ENCODE data around the gene SOX18. TPM values are rescaled to one million over a fixed set of nuclear protein-coding genes. Genes with fewer than 3 reads are reported as not detected.

SOX18 gene
- polyA plus RNA-seq, 1 donor: 5.3 TPM

GRCh38 chr20:64027981-64028685 is 21.3 kb downstream of the SOX18 start:
- peaks cover 74% of the 10 kb centered on the region for H3K36me3 ChIP-seq (ENCODE audit: control insufficient read depth, insufficient read depth, low read length)
- peaks cover 2% of the 10 kb centered on the region for H3K9me3 ChIP-seq (ENCODE audit: control insufficient read depth, low read depth, low read length)
- DNase-seq: no peak
- peaks cover 34% of the 10 kb centered on the region for H3K4me1 ChIP-seq (ENCODE audit: control insufficient read depth, insufficient read depth, low read length)
- WGBS (ENCODE audit: insufficient coverage, low lambda C conversion rate): no CpG with 5 or more reads among the region's 24 CpGs
- no peak overlapping the region for H3K4me3 ChIP-seq (ENCODE audit: low read length)
- no peak overlapping the region for H3K27ac ChIP-seq (ENCODE audit: low read length)
- H3K27me3 ChIP-seq (ENCODE audit: control insufficient read depth, insufficient read depth, low read length): peaks cover 11% of the 10 kb centered on the region

- H3K9me3 ChIP-seq (ENCODE audit: control insufficient read depth, low read depth, low read length): peaks cover 2% of the 10 kb centered on the region
- no peak for DNase-seq
- peaks cover 3% of the 10 kb centered on the region for H3K27me3 ChIP-seq (ENCODE audit: control insufficient read depth, insufficient read depth, low read length)
- H3K4me1 ChIP-seq (ENCODE audit: control insufficient read depth, insufficient read depth, low read length): peaks cover 35% of the 10 kb centered on the region
- WGBS (ENCODE audit: insufficient coverage, low lambda C conversion rate): no CpG with 5 or more reads among the region's 29 CpGs
- H3K27ac ChIP-seq (ENCODE audit: low read length): no peak overlapping the region
- H3K4me3 ChIP-seq (ENCODE audit: low read length): no peak overlapping the region
- H3K36me3 ChIP-seq (ENCODE audit: control insufficient read depth, insufficient read depth, low read length): peaks cover 79% of the 10 kb centered on the region
Measured at GRCh38 chr20:64025826-64026412, 23.5 kb downstream of the SOX18 start.

GRCh38 chr20:64025101-64025825 is 24.2 kb downstream of the SOX18 start:
- Histone ChIP-seq H3K27me3 (ENCODE audit: control insufficient read depth, insufficient read depth, low read length) (peaks cover 3% of the 10 kb centered on the region), H3K36me3 (ENCODE audit: control insufficient read depth, insufficient read depth, low read length) (peaks cover 81% of the 10 kb centered on the region), H3K4me1 (ENCODE audit: control insufficient read depth, insufficient read depth, low read length) (peaks cover 28% of the 10 kb centered on the region), H3K9me3 (ENCODE audit: control insufficient read depth, low read depth, low read length) (peaks cover 2% of the 10 kb centered on the region), H3K27ac (ENCODE audit: low read length) (no peak overlapping the region), H3K4me3 (ENCODE audit: low read length) (no peak overlapping the region)
- no CpG with 5 or more reads among the region's 18 CpGs for WGBS (ENCODE audit: insufficient coverage, low lambda C conversion rate)
- no peak for DNase-seq

- Histone ChIP-seq H3K9me3 (ENCODE audit: control insufficient read depth, low read depth, low read length) (no peaks in the 10 kb centered on the region), H3K4me3 (ENCODE audit: low read length) (no peak overlapping the region), H3K27ac (ENCODE audit: low read length) (no peak overlapping the region), H3K36me3 (ENCODE audit: control insufficient read depth, insufficient read depth, low read length) (peaks cover 82% of the 10 kb centered on the region), H3K27me3 (ENCODE audit: control insufficient read depth, insufficient read depth, low read length) (peaks cover 3% of the 10 kb centered on the region), H3K4me1 (ENCODE audit: control insufficient read depth, insufficient read depth, low read length) (peaks cover 24% of the 10 kb centered on the region)
- DNase-seq: peak; percentile 77 to 92
- WGBS (ENCODE audit: insufficient coverage, low lambda C conversion rate): no CpG with 5 or more reads among the region's 17 CpGs
Measured at GRCh38 chr20:64024141-64024990, 25.1 kb downstream of the SOX18 start.

- H3K27ac ChIP-seq (ENCODE audit: low read length): no peak overlapping the region
- H3K4me3 ChIP-seq (ENCODE audit: low read length): no peak overlapping the region
- no CpG with 5 or more reads among the region's 15 CpGs for WGBS (ENCODE audit: insufficient coverage, low lambda C conversion rate)
- no peak for DNase-seq
- peaks cover 24% of the 10 kb centered on the region for H3K4me1 ChIP-seq (ENCODE audit: control insufficient read depth, insufficient read depth, low read length)
- H3K9me3 ChIP-seq (ENCODE audit: control insufficient read depth, low read depth, low read length): no peaks in the 10 kb centered on the region
- peaks cover 3% of the 10 kb centered on the region for H3K27me3 ChIP-seq (ENCODE audit: control insufficient read depth, insufficient read depth, low read length)
- peaks cover 84% of the 10 kb centered on the region for H3K36me3 ChIP-seq (ENCODE audit: control insufficient read depth, insufficient read depth, low read length)
Measured at GRCh38 chr20:64023361-64024140, 25.9 kb downstream of the SOX18 start.

GRCh38 chr20:64022671-64023360 is 26.6 kb downstream of the SOX18 start:
- peaks cover 3% of the 10 kb centered on the region for H3K27me3 ChIP-seq (ENCODE audit: control insufficient read depth, insufficient read depth, low read length)
- H3K4me1 ChIP-seq (ENCODE audit: control insufficient read depth, insufficient read depth, low read length): peaks cover 24% of the 10 kb centered on the region
- H3K36me3 ChIP-seq (ENCODE audit: control insufficient read depth, insufficient read depth, low read length): peaks cover 84% of the 10 kb centered on the region
- no peak overlapping the region for H3K27ac ChIP-seq (ENCODE audit: low read length)
- H3K9me3 ChIP-seq (ENCODE audit: control insufficient read depth, low read depth, low read length): no peaks in the 10 kb centered on the region
- no peak overlapping the region for H3K4me3 ChIP-seq (ENCODE audit: low read length)
- WGBS (ENCODE audit: insufficient coverage, low lambda C conversion rate): no CpG with 5 or more reads among the region's 17 CpGs
- no peak for DNase-seq

GRCh38 chr20:64021124-64021975 is 28.1 kb downstream of the SOX18 start:
- Histone ChIP-seq H3K4me3 (ENCODE audit: low read length) (no peak overlapping the region), H3K27me3 (ENCODE audit: control insufficient read depth, insufficient read depth, low read length) (no peaks in the 10 kb centered on the region), H3K27ac (ENCODE audit: low read length) (no peak overlapping the region), H3K36me3 (ENCODE audit: control insufficient read depth, insufficient read depth, low read length) (peaks cover 78% of the 10 kb centered on the region), H3K9me3 (ENCODE audit: control insufficient read depth, low read depth, low read length) (no peaks in the 10 kb centered on the region), H3K4me1 (ENCODE audit: control insufficient read depth, insufficient read depth, low read length) (peaks cover 24% of the 10 kb centered on the region)
- WGBS (ENCODE audit: insufficient coverage, low lambda C conversion rate): no CpG with 5 or more reads among the region's 36 CpGs
- no peak for DNase-seq

- no peak overlapping the region for H3K4me3 ChIP-seq (ENCODE audit: low read length)
- peaks cover 67% of the 10 kb centered on the region for H3K36me3 ChIP-seq (ENCODE audit: control insufficient read depth, insufficient read depth, low read length)
- H3K9me3 ChIP-seq (ENCODE audit: control insufficient read depth, low read depth, low read length): peaks cover 8% of the 10 kb centered on the region
- no peaks in the 10 kb centered on the region for H3K4me1 ChIP-seq (ENCODE audit: control insufficient read depth, insufficient read depth, low read length)
- no peak overlapping the region for H3K27ac ChIP-seq (ENCODE audit: low read length)
- no peaks in the 10 kb centered on the region for H3K27me3 ChIP-seq (ENCODE audit: control insufficient read depth, insufficient read depth, low read length)
- WGBS (ENCODE audit: insufficient coverage, low lambda C conversion rate): no CpG with 5 or more reads among the region's 2 CpGs
- DNase-seq: no peak
Measured at GRCh38 chr20:64015635-64016034, 33.8 kb downstream of the SOX18 start.

All from large intestine (tissue), 3 donors.